Endothelial cell (in vitro differentiated cells): ENCODE data around the gene HOXC10. TPM values are rescaled to one million over a fixed set of nuclear protein-coding genes. Genes with fewer than 3 reads are reported as not detected.
A peak's percentile ranks its signal among the peaks of the same experiment; 100 is the strongest.

ENCODE experiments used
- DNase-seq: peaks from one replicate; pipeline ENCODE4 v3.0.0; 2021; ENCODE audit warnings: low spot score
- H3K27ac Mint-ChIP-seq: one replicate; pipeline ENCODE4 v1.8.0; 2021; ENCODE audit warnings: mixed read lengths, inconsistent platforms; ENCODE audit not compliant: unreplicated experiment
- H3K27me3 Mint-ChIP-seq: one replicate; pipeline ENCODE4 v1.8.0; 2021; ENCODE audit warnings: mild to moderate bottlenecking, moderate library complexity, mixed read lengths, inconsistent platforms; ENCODE audit not compliant: unreplicated experiment
- H3K36me3 Mint-ChIP-seq: one replicate; pipeline ENCODE4 v1.8.0; 2021; ENCODE audit warnings: mild to moderate bottlenecking, low read depth, mixed read lengths, inconsistent platforms; ENCODE audit not compliant: unreplicated experiment
- H3K4me1 Mint-ChIP-seq: one replicate; pipeline ENCODE4 v1.8.0; 2021; ENCODE audit warnings: mild to moderate bottlenecking, mixed read lengths, inconsistent platforms; ENCODE audit not compliant: unreplicated experiment
- H3K4me3 Mint-ChIP-seq: one replicate; pipeline ENCODE4 v1.8.0; 2021; ENCODE audit warnings: mild to moderate bottlenecking, mixed read lengths, inconsistent platforms; ENCODE audit not compliant: unreplicated experiment
- H3K9me3 Mint-ChIP-seq: one replicate; pipeline ENCODE4 v1.8.0; 2021; ENCODE audit warnings: mixed read lengths, inconsistent platforms; ENCODE audit not compliant: unreplicated experiment
- CTCF ChIP-seq: fragments of 200-600 bp; sonication (generic); IDR thresholded peaks from one replicate; pipeline ENCODE4 v1.5.0; 2021; ENCODE audit warnings: antibody characterized with exemption; ENCODE audit not compliant: unreplicated experiment
- total RNA-seq: library from RNA; stranded (reverse); fragmentation: NEBNext Ultra II Directional; extraction: Animal tissue kit (Norgen Biotek cat#: 25700); gene quantifications from one replicate; pipeline ENCODE4 v1.2.1, GENCODE V29; 2021; ENCODE audit not compliant: unreplicated experiment

The HOXC10 gene
- total RNA-seq, 1 donor from 2014 or later = 1.9 TPM

- Mint-ChIP-seq H3K27ac (no peak overlapping the region), H3K4me1 (peaks cover 33% of the 10 kb centered on the region), H3K27me3 (peaks cover 33% of the 10 kb centered on the region), H3K9me3 (no peaks in the 10 kb centered on the region), H3K4me3 (no peak overlapping the region), H3K36me3 (no peaks in the 10 kb centered on the region)
- TF ChIP-seq CTCF = no peak
- no peak for DNase-seq
These were observed 4.0 kb upstream of the HOXC10 start for GRCh38 chr12:53980802-53981496.

- Mint-ChIP-seq H3K9me3 (no peaks in the 10 kb centered on the region), H3K36me3 (no peaks in the 10 kb centered on the region), H3K4me3 (no peak overlapping the region), H3K27me3 (peaks cover 34% of the 10 kb centered on the region), H3K4me1 (peaks cover 40% of the 10 kb centered on the region), H3K27ac (no peak overlapping the region)
- DNase-seq = no peak
- TF ChIP-seq CTCF = no peak
These were observed 3.0 kb upstream of the HOXC10 start for GRCh38 chr12:53981634-53982565.

- Mint-ChIP-seq H3K4me3 (no peak overlapping the region), H3K27me3 (peaks cover 34% of the 10 kb centered on the region), H3K9me3 (no peaks in the 10 kb centered on the region), H3K36me3 (no peaks in the 10 kb centered on the region), H3K4me1 (peaks cover 48% of the 10 kb centered on the region), H3K27ac (peak overlapping the region; percentile 89)
- no peak for DNase-seq
- TF ChIP-seq CTCF = no peak
These were observed 2.0 kb upstream of the HOXC10 start for GRCh38 chr12:53982648-53983567.

GRCh38 chr12:53983568-53983949, 1.4 kb upstream of the HOXC10 start:
- Mint-ChIP-seq H3K9me3 (no peaks in the 10 kb centered on the region), H3K27me3 (peaks cover 34% of the 10 kb centered on the region), H3K4me3 (no peak overlapping the region), H3K27ac (peak overlapping the region; percentile 89), H3K36me3 (no peaks in the 10 kb centered on the region), H3K4me1 (peaks cover 54% of the 10 kb centered on the region)
- no peak for TF ChIP-seq CTCF
- DNase-seq = no peak
